LNCaP clone FGC (cell line): ENCODE results near the gene IGHMBP2.

Source experiments
- DNase-seq: peaks from one replicate; pipeline ENCODE4 v3.0.0-alpha.2; 2011; ENCODE audit warnings: low read depth
- H3K4me3 ChIP-seq: 2 replicates; pipeline ENCODE4 v1.5.1; 2011; ENCODE audit warnings: mild to moderate bottlenecking, low read depth, low read length, control low read depth
- CTCF ChIP-seq: IDR thresholded peaks from 2 replicates; pipeline ENCODE4 v1.5.1; 2012; ENCODE audit warnings: mild to moderate bottlenecking; ENCODE audit not compliant: control insufficient read depth, insufficient read depth; ENCODE audit errors: extremely low read depth

The IGHMBP2 gene

GRCh38 chr11:68987211-68987610 is 83.5 kb downstream of the IGHMBP2 start:
- TF ChIP-seq CTCF, result no peak
- DNase-seq, result no peak
- no peak overlapping the region for H3K4me3 ChIP-seq

- no peak for DNase-seq
- TF ChIP-seq CTCF, result no peak
Observed at GRCh38 chr11:68988491-68988890, 84.8 kb downstream of the IGHMBP2 start.

More at GRCh38 chr11:68988491-68988890, 84.8 kb downstream of the IGHMBP2 start:
- H3K4me3 ChIP-seq, result no peak overlapping the region
